Measurements from ENCODE around the gene LIN37. TPM values are rescaled to one million over a fixed set of nuclear protein-coding genes. Genes with fewer than 3 reads are reported as not detected.

LIN37 gene
- total and polyA plus RNA-seq, 9 of the 15 experiments (the other 6 are each of a cell fraction or from before 2014, with no cell fraction given): 1.2 to 12.5 (median 8.6) TPM

DNA sequence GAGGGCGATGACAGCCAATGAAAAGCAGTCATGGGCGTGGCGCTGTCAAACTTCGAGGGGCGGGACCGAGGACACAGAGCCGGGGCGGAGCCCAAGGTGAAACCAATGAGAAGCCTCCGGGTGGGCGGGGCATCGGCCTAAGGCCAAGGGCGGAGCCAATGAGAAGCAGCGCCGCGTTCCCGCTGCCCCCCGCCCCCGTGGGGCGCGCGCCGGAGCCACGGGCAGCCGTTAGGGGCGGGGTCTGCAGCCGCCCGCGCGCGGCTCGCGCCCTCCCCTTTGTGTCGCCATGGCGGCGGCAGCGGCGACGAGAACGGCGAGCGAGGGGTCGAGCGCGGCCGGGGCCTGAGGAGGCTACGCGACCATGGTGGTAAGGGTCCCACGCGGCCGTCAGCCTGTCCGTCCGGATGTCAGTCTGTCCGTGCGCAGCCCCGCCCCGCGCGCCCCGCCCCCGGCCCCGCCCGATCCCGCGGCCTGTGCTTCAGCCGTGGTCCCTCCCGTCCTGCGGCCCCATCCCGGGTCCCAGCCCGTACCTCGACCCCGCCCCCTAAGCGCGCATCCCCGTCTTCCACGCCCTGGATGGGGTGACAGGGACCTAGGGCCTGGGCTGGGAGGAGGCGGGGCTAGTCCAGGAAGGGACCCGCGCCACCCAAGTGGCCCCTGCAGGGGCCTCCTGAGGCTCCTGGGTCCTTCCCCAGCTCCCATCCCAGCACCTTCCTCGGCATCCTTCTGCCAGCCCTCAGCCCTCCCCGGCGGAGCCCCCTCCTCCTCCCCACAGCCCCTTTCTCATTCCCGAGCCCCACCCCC lies 27.1 kb downstream of the LIN37 start, which contains the start of gene ARHGAP33 (continued):
- TF ChIP-seq E2F6 (IDR thresholded peaks at IDR 0.05; ENCODE audit: borderline replicate concordance in 1 of 2, extremely low read depth in 1 of 2, insufficient read depth in 1 of 2, insufficient read length in 1 of 2, low read depth in 1 of 2, low read length in 1 of 2, poor library complexity in 1 of 2, severe bottlenecking in 1 of 2) (peak in 1 of 2 experiments; percentile 73), MAZ (CRISPR knock-in tag; conservative IDR thresholded peaks at IDR 0.05 in 1 of 2, IDR thresholded peaks at IDR 0.05 in 1 of 2) (peak; percentile 55 to 95; a peak in 3 of 4 replicates), ATF1 (CRISPR knock-in tag; IDR thresholded peaks at IDR 0.05) (no peak), ATF1 (tag; IDR thresholded peaks at IDR 0.05) (peak; percentile 65; the same call in 1 of the 2 replicates), EP300 (IDR thresholded peaks at IDR 0.05; ENCODE audit: low read length) (peak; percentile 64), TFAP4 (CRISPR knock-in tag; IDR thresholded peaks at IDR 0.05; ENCODE audit: borderline replicate concordance) (peak; percentile 32; the same call in 1 of the 2 replicates), PHF8 (IDR thresholded peaks at IDR 0.05; ENCODE audit: borderline replicate concordance, low read length) (peak; percentile 64; the same call in 1 of the 2 replicates), NFYB (IDR thresholded peaks at IDR 0.05; ENCODE audit: extremely low read depth, insufficient read length) (peak; percentile 84), MYBL2 (IDR thresholded peaks at IDR 0.05; ENCODE audit: low read depth) (no peak), MYBL2 (CRISPR knock-in tag; IDR thresholded peaks at IDR 0.05; ENCODE audit: borderline replicate concordance) (no peak), CCNT2 (IDR thresholded peaks at IDR 0.05; ENCODE audit: borderline replicate concordance, extremely low read depth, insufficient read length, low read depth, low read length) (peak; percentile 91), SIN3A (IDR thresholded peaks at IDR 0.05; ENCODE audit: borderline replicate concordance in 2 of 2, control insufficient read depth in 1 of 2, low read depth in 2 of 2, low read length in 2 of 2) (peak; percentile 83 to 84; a peak in 2 of 4 replicates), ZNF609 (CRISPR knock-in tag; IDR thresholded peaks at IDR 0.05; ENCODE audit: borderline replicate concordance) (no peak), CXXC5 (CRISPR knock-in tag; IDR thresholded peaks at IDR 0.05) (peak; percentile 87), SAFB (IDR thresholded peaks at IDR 0.05; ENCODE audit: borderline replicate concordance, low read depth, low read length) (0 out of 2 replicates have a peak, but pooled peaks have one; percentile 25)
- TF ChIP-seq, protein P1, sequence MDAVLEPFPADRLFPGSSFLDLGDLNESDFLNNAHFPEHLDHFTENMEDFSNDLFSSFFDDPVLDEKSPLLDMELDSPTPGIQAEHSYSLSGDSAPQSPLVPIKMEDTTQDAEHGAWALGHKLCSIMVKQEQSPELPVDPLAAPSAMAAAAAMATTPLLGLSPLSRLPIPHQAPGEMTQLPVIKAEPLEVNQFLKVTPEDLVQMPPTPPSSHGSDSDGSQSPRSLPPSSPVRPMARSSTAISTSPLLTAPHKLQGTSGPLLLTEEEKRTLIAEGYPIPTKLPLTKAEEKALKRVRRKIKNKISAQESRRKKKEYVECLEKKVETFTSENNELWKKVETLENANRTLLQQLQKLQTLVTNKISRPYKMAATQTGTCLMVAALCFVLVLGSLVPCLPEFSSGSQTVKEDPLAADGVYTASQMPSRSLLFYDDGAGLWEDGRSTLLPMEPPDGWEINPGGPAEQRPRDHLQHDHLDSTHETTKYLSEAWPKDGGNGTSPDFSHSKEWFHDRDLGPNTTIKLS (IDR thresholded peaks at IDR 0.05; ENCODE audit: borderline replicate concordance, low read depth): peak; percentile 48; the same call in 1 of the 2 replicates

Measured in K562 (cell line).